Measurements from ENCODE around the gene RET. TPM values are rescaled to one million over a fixed set of nuclear protein-coding genes. Genes with fewer than 3 reads are reported as not detected.

RET gene
- total RNA-seq, 1 experiment from 2014 or later, result not detected

GRCh38 chr10:43048301-43049051 lies 28.4 kb upstream of the RET start:
- Mint-ChIP-seq H3K4me1 (ENCODE audit: low read depth, unreplicated experiment) (no peaks in the 10 kb centered on the region), H3K4me3 (ENCODE audit: unreplicated experiment) (no peak overlapping the region), H3K27me3 (ENCODE audit: insufficient read depth, unreplicated experiment) (peaks cover 19% of the 10 kb centered on the region), H3K36me3 (ENCODE audit: insufficient read depth, unreplicated experiment) (no peaks in the 10 kb centered on the region), H3K9me3 (ENCODE audit: unreplicated experiment) (no peaks in the 10 kb centered on the region), H3K27ac (ENCODE audit: unreplicated experiment) (no peak overlapping the region)
- ChIA-PET POLR2A (no interaction called here), CTCF (no interaction called here)
- DNase-seq, result peak in 1 of 2 experiments; percentile 22
- intact Hi-C loops (cut with micrococcal nuclease; ENCODE audit: unreplicated experiment), result no loop called here
- Histone ChIP-seq H3K9me3 (no peaks in the 10 kb centered on the region), H3K27me3 (replicated peaks; ENCODE audit: control insufficient read depth, insufficient read depth, low read length) (no peaks in the 10 kb centered on the region; the same call in 1 of the 2 replicates), H3K36me3 (ENCODE audit: control insufficient read depth, insufficient read depth, low read length) (no peaks in the 10 kb centered on the region), H3K4me1 (no peaks in the 10 kb centered on the region), H3K4me3 (ENCODE audit: low read depth, low read length) (no peak overlapping the region)
- no peak for TF ChIP-seq CTCF (IDR thresholded peaks at IDR 0.05; ENCODE audit: insufficient read depth in 1 of 2, low read depth in 1 of 2, low read length in 1 of 2, severe bottlenecking in 1 of 2, unreplicated experiment in 1 of 2)
- no TSS peak for BruUV-seq (replicated peaks)

- H3K36me3 ChIP-seq (ENCODE audit: control insufficient read depth, insufficient read depth, low read length), result no peaks in the 10 kb centered on the region
- H3K9me3 Mint-ChIP-seq (ENCODE audit: unreplicated experiment), result no peaks in the 10 kb centered on the region
- H3K4me3 ChIP-seq (ENCODE audit: low read depth, low read length), result no peak overlapping the region
- no peaks in the 10 kb centered on the region for H3K4me1 ChIP-seq
- CTCF ChIA-PET, result no interaction called here
- H3K27ac Mint-ChIP-seq (ENCODE audit: unreplicated experiment), result no peak overlapping the region
- H3K36me3 Mint-ChIP-seq (ENCODE audit: insufficient read depth, unreplicated experiment), result no peaks in the 10 kb centered on the region
- BruUV-seq (replicated peaks), result no TSS peak
- no peaks in the 10 kb centered on the region for H3K4me1 Mint-ChIP-seq (ENCODE audit: low read depth, unreplicated experiment)
- H3K27me3 Mint-ChIP-seq (ENCODE audit: insufficient read depth, unreplicated experiment), result peaks cover 25% of the 10 kb centered on the region
- no peak for TF ChIP-seq CTCF (IDR thresholded peaks at IDR 0.05; ENCODE audit: insufficient read depth in 1 of 2, low read depth in 1 of 2, low read length in 1 of 2, severe bottlenecking in 1 of 2, unreplicated experiment in 1 of 2)
- peak in 1 of 2 experiments; percentile 25 for DNase-seq
- no peaks in the 10 kb centered on the region for H3K9me3 ChIP-seq
- H3K27me3 ChIP-seq (replicated peaks; ENCODE audit: control insufficient read depth, insufficient read depth, low read length), result no peaks in the 10 kb centered on the region; the same call in 1 of the 2 replicates
- H3K4me3 Mint-ChIP-seq (ENCODE audit: unreplicated experiment), result no peak overlapping the region
- intact Hi-C loops (cut with micrococcal nuclease; ENCODE audit: unreplicated experiment), result no loop called here
- POLR2A ChIA-PET, result no interaction called here
Measured at GRCh38 chr10:43049081-43049551, 27.8 kb upstream of the RET start.

DNA sequence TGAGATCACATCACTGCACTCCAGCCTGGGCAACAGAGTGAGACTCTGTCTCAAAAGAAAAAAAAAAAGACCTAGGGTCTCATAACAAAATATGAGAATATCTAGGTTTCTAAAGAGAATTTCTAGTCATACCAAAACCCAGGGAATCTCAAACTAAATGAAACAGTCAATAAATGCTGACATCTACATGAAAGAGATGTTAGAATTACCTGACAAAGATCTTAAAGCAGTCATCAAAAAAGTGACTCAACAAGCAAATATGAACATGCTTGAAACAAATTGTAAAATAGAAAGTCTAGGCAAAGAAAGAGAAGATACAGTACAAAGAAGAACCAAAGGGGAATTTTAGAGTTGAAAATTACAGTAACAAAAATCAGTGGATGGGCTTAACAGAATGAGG lies 26.9 kb upstream of the RET start:
- intact Hi-C loops (cut with micrococcal nuclease; ENCODE audit: unreplicated experiment), result no loop called here
- no peaks in the 10 kb centered on the region for H3K9me3 Mint-ChIP-seq (ENCODE audit: unreplicated experiment)
- Histone ChIP-seq H3K36me3 (ENCODE audit: control insufficient read depth, insufficient read depth, low read length) (no peaks in the 10 kb centered on the region), H3K9me3 (no peaks in the 10 kb centered on the region), H3K4me1 (no peaks in the 10 kb centered on the region), H3K27me3 (replicated peaks; ENCODE audit: control insufficient read depth, insufficient read depth, low read length) (no peaks in the 10 kb centered on the region; the same call in 1 of the 2 replicates), H3K4me3 (ENCODE audit: low read depth, low read length) (no peak overlapping the region)
- no peaks in the 10 kb centered on the region for H3K36me3 Mint-ChIP-seq (ENCODE audit: insufficient read depth, unreplicated experiment)
- CTCF ChIA-PET, result no interaction called here
- no peak for TF ChIP-seq CTCF (IDR thresholded peaks at IDR 0.05; ENCODE audit: insufficient read depth in 1 of 2, low read depth in 1 of 2, low read length in 1 of 2, severe bottlenecking in 1 of 2, unreplicated experiment in 1 of 2)
- no peak overlapping the region for H3K27ac Mint-ChIP-seq (ENCODE audit: unreplicated experiment)
- peaks cover 26% of the 10 kb centered on the region for H3K27me3 Mint-ChIP-seq (ENCODE audit: insufficient read depth, unreplicated experiment)
- no peak for DNase-seq
- BruUV-seq (replicated peaks), result no TSS peak
- H3K4me1 Mint-ChIP-seq (ENCODE audit: low read depth, unreplicated experiment), result no peaks in the 10 kb centered on the region
- no peak overlapping the region for H3K4me3 Mint-ChIP-seq (ENCODE audit: unreplicated experiment)
- POLR2A ChIA-PET, result no interaction called here
